GM18511 (cell line): ENCODE data around the gene TBX15.

Source experiments
- ATAC-seq: cut with Tn5 transposase; IDR thresholded peaks from one replicate; pipeline ENCODE4 v1.9.1; 2021; ENCODE audit warnings: mild to moderate bottlenecking, moderate library complexity; ENCODE audit not compliant: unreplicated experiment

TBX15 gene

DNA sequence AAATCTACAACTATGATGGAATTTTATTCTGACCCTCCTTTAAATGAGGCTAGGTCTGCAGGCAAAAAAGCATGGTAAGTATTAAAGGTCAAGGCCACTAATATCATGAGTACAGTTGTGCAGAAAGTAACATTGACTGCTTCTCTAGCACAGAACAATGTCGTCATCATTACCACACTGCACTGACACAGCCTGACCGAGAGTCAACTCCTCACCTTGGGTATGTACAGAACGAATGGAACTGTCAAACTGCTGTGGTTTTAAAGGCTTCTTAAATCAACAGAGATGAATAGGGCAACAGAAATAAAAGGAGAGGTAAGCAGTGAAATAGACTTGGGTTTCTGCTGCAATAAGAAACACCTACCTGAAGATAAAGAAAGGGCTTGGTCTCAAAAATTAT, 88.8 kb downstream of the TBX15 start:
- ATAC-seq = no peak

DNA sequence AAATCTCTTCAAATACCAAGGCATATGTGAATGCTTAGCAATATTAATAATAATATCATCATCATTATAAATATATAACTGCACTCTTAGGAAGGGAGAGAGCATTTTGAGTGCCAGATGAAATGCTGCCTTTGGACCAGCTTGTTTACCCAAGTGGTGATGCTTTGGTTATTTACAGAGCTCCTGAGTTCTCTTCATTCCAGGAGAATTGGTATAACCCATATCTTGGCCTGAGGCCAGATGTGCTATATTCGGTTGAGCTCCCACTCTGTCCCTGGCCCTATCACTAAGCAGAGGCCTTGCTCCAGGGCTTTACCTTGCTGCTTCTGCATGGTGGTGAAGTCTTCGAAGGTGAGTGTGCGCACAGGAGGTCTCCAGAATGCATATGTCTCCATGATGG, 89.4 kb downstream of the TBX15 start:
- ATAC-seq = no peak

DNA sequence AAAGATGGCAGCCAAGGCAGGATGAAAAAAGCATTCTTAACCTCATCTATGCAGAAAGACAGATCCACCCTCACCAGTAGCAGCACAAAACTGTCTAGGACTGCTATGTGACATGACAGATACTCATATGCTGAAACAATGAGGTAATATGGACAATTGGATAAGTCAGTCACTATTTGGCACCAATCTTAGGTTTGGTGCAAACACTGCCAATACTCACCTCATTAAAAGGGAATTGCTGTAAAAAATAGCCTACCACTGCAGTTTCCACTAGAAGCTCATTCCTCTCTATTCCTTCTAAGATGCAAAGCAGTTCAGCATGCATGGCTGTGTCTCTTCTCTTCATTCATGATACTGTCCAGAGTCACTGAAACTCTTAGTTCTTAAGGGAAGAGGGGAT, 91.7 kb downstream of the TBX15 start:
- no peak for ATAC-seq

DNA sequence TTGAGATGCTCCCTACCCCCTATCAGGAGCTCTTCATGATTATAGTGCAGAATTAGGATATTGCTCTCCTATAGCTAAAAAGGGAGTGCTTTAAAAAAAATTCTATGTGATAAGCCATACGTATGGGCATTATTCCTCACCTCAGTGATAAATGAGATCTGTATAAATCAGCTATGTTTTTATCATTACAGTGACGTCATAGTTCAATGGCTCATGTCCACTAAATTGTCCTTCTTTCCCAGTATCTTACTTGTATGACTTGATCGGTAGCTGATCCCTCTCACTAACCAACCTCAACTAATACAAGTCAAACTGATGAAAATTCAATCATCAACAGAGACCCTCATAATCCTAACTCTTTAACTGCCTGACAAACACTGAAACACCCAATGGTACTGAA, 93.3 kb downstream of the TBX15 start:
- ATAC-seq = no peak

DNA sequence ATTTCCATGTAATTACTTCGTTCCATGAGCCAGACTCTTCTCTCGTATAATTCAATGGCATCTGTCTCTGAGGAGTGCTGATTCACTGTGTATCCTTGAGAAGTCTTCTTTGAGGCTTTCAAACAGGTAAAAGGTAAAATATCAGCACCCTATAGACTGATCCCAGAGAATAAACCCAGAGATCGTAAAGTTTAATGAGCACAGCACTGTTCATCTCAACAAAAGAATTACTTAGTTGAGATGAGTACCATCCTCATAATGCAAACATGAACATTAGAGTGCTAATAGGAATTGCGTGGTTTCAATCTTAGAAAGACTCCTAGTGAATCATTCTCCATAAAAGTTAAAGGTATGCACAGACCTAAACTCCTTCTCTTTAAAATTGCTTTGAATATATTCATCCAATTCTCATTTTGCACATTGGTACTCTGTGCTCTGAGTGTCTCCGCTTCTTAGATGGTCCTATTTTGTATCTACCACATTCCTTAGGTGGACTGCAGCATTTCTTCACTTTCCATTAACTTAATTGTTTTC, 97.2 kb downstream of the TBX15 start:
- no peak for ATAC-seq

DNA sequence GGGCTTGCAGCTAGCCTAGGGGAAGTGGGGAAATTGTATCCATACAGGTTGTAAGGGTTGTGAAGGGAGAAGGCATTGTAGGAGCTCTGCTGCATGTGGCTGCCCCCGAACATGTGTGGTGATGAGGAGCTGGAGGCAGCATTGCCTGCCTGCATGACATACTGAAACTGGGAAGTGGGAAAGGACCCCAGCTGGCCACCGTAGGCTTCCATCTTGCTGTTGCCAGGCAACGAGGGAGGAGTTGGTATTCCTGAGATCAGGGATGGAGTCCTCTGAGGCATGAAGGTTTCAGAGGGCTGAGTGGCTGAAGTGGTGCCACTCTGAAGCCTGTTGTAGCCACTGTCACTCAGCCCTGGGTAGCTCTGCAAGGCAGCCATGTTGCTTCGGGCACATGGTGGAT, 103.2 kb downstream of the TBX15 start:
- no peak for ATAC-seq

DNA sequence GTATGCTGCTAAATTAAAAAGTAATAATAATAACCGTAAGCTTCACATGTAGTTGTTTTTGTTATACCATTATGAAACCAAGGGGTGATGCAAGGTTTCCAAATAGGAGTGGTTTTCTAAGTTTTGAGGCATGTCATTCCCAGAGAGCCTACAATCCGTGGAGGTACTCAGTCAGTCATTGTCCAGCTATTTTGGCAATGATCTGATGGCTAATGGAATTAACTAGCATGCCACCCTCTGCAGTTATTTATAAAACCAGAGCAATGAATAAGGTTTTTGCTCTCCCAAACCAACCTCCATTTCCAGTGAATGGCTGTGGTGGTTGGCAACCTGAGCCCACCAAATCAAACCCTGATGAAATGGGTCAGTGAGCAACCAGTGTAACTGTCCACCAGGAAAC, 106.4 kb downstream of the TBX15 start:
- ATAC-seq = no peak

DNA sequence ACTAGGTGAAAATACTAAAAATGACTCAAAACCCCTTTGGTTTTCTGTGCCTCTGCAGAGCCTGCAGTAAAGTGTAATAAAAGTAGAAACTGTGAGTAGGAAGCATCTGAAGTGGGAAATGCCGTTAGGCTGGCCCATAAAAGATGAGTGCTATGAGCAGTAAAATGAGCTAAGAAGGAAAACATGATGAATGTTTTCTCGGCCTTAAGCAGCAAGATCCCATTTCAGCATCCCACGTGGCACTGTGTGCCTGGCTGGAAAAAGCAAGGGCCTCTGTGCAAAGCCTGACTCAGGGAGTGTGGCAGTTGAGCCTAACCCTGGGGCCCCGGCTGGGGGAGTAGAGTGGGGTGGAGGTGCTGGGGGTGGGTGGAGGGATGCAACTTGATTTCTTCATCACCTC, 109.5 kb downstream of the TBX15 start:
- no peak for ATAC-seq

DNA sequence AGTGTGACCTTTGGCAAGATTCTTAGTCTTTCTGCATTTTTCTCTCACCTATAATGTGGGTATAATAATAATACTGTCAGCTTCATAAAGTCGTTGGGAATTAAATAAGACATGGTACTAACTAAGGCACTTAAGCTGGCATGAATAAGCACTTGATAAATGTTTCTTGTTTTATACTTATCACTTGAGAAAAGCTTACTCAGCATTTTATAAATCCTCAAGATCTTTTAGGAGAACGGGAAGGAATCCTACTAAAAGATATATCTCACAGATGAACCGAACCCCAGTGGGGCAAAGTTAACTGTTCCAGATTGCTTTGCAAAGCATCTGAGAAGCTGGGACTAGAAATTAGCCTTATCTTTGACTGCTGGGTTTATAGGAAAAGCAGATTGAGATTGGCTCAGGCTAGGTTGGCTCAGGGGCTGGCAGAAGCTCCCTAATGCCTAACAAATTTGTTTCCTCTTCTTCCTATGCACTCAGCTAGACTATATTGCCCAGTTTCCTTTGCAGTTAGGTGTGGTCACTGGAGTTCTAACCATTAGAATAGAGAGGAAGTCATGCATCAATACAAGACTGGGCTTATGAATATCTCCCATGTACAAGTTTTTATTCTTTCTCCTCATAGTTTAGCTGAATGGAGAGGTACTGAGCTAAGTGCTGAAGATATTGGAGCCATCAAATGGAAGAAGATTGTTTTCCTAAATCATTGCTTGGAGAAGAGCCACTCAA, 110.3 kb downstream of the TBX15 start:
- no peak for ATAC-seq

DNA sequence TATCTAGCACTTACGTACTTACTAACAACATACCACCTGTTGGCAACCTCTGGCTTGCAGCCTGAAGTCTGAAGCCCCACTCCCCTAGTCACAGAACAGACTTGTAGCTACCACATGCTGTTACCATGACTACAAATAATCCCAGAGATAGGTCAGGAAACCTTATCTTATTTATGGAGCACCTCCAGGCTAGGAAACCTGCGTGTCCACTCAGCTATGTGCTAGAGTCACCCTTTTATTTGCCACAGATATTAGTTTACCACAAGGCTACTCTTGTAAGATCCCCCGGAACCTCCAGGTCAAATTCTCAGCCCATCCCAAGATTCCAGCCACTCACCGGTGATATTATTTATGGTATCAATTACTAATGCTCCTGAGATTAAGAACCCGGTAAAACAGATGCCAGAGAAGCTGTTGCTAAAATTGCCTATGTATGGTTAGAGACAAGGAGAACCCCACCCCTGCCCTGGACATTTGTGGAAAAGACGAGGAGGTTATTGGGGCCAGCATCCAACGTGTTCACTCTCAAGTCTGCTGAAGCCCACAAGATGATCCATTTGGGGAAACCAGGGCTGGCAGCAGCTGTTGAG, 116.5 kb downstream of the TBX15 start:
- ATAC-seq = no peak

DNA sequence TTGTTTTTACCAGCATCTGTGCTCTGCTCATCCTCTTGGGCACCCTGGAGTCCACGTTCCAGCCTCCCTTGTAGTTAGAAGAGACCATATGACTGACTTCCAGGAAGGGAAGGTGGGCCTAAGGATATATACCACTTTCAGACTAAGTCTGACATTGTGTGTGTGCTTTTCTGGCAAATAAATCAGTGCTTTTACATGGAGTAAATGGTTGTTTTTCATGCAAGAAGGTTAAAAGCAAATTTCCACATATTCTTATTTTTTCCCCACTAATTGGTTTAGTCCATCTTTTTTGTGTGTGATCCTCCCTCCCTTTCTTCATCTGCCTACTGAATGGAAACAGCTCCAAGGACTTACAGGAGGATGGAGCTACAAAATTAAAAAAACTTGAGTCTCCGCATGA, 119.8 kb downstream of the TBX15 start:
- no peak for ATAC-seq

DNA sequence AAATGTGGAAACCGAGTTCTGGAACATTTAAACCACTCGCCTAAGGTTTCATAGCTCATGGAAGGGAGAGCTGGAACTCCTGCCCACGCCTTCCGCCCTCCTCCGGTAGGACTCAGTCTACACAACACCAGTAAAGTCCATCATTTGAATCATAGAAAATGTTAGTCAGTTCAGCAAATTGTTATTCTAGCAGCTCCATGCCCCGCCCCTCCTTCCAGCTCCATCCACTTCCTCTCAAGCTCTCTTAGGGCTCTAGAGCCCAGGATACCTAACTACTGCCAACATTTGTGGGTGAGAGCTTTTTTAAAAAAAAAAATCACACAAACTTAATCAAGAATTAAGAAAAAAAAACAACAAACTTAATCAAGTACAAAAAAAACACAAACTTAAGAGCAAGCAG, 121.8 kb downstream of the TBX15 start:
- ATAC-seq = no peak

DNA sequence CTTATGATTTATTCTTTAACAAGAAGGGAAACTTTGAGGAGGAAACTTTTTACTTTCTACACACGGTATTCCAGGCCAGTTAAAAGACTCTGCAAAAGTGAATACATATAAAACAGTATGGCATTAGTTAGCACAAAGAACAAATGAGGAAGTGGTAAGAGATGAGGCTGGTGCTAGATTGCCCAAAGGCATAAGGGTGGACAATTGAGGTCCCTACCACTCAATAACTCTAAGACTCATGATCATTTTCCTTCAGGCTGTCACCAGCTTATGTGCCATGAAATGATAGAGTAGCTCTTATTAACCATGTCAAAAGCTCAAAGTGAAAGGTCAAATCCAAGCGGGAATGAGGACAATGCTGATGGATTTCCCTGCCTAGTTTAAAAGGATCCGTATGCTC, 124.5 kb downstream of the TBX15 start:
- ATAC-seq = no peak

DNA sequence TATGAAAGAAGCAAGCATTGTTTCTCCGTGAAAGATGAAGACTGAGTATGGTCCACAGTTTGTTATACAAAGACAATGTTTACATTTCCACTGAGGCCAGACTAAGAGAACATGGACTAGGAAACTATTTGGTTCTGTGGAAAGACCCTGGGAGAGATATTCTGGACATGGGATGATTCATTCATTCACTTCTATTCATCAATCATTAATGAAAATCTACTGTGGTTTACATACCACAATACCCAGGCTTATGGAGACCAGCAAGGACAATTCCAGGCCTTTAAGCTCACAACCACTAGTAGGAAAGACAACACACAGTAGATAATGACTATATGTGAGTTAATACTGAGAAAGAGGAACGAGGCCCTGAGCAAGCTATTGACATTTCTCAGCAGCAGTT, 125.4 kb downstream of the TBX15 start:
- ATAC-seq = peak; percentile 77

DNA sequence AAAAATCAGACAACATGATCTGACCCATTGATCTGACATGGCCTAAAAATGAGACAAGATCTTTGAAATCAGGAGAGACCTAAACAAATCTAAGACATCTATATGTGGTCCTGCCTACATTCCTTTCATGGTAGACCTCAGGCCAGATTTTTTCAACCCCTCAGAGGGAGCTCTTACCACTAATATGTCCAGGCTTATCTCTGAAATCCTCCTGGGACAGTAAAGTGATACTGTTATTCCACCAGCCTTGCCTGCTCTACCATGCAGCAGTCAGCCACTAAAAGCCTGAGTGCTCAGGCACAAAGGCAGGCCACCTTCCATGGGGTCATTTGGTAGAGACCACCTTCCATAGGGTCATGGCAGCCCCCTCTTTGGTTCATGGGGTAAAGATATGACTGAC, 126.9 kb downstream of the TBX15 start:
- ATAC-seq = no peak

DNA sequence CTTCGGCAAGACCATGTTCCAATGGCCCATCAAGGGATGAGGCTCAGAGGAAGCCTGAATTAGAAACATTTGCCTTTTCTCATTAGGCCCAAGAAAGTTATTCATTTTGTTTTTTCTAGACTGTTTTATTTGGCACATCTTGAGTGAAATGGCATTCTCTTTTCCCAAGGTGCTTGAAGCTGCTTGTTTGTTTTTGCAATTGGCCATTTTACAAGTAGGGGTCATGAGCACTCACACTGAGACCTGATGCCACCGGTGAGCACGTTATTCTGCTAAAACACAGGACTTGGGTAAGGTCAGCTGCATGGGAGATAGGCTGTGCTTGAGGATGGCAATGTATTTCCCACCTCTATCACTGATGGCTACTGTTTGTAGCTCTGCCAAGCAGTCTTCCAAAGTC, 128.1 kb downstream of the TBX15 start:
- no peak for ATAC-seq

DNA sequence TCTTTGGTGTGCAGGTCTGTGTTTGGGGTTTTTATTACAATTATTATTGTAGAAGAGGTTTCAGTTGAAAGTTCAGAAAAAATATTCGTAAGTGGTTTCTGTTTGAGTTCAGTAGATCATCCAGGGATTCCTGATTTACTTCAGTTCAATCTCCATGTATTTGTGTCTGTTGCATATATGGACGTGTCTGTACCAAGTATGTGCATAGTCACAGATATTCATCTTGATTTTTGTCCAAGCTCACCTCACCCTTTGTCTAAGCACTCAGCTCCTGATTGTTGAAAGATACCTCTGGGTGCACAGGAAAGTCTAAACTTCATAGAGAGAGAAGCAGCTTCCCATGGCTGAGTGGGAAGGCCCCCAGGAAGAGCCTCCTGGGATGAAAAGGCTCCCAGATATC, 141.7 kb downstream of the TBX15 start:
- ATAC-seq = no peak

DNA sequence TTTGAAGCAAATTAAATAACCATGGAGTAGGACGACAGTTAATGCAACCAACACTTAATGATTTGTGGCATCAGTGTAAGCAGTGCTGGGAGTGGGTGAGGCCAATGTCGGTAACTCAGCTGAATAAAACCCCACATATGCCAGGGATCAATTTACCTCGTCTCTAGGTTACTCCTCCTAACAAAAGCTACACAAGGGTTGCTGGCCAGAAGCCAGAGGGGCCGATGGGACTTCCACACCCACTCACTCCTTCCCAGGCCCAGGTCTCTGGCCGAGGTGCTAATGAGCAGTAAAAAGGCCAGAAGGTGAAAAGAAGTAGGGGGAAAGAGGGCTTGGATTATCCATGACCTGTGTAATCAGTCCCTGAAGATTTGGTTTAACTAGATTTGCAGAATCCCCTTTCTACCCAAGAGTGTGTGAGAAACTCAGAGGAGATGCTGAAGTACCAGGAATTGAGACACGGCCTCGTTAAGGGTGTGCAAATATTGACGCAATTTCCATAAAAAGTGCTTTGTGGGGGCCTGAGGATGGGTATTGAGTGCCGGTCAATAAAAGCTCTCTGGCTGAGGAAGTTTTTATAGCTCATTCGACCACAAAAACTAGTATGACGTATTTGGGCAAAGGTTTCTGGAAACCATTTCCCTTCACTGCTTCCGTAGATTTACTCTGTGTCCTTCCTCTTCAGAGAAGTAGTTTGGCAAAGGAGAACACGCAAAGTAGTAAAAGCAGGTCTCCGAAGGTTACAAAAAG, 145.5 kb downstream of the TBX15 start:
- no peak for ATAC-seq

DNA sequence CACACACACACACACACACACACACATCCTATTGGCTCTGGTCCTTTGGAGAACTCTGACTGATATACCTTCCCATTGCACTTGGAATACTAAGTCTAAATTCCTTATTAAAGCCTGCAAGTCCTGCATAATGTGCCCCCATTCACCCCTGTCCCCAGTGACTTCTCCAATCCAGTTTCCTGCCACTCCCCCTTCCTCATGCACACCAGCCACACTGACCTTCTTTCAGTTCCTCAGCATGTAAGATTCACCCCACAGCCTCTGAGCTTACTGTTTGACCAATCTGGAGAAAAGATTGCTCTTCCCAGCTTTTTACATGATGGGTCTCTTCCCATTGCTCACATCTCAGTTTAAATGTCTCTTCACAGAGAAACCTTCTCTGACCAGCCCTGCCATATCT, 146.6 kb downstream of the TBX15 start:
- no peak for ATAC-seq
